Heart left ventricle (tissue), 16 donors: Measurements from ENCODE around the gene TNFRSF1B. TPM values are rescaled to one million over a fixed set of nuclear protein-coding genes. Genes with fewer than 3 reads are reported as not detected.

ENCODE experiments used
- ATAC-seq, 4 donors: fragments of 200-7000 bp; cut with Tn5 transposase; one replicate each; pipeline ENCODE4 v1.9.1; 2020 to 2022; ENCODE audit warnings: moderate library complexity in 4 of 4, mild to moderate bottlenecking in 3 of 4, moderate number of reproducible peaks in 1 of 4
- DNase-seq, 5 donors: peaks; one replicate each; pipeline ENCODE4 v3.0.0-alpha.2; 2020
- H3K27ac ChIP-seq, 12 donors: fragments of 200-600 bp; sonication (generic) in 4 of 12; one replicate each; pipeline versions ENCODE4 v1.5.0 to v1.8.0; 2016 to 2022; ENCODE audit warnings: mild to moderate bottlenecking in 2 of 12
- H3K27me3 ChIP-seq, 9 donors: fragments of 200-600 bp; sonication (generic) in 2 of 9; one replicate each; pipeline versions ENCODE4 v1.5.1 to v1.8.0; 2016 to 2022; ENCODE audit warnings: mild to moderate bottlenecking in 3 of 9
- H3K36me3 ChIP-seq, 9 donors: fragments of 200-600 bp; sonication (generic) in 2 of 9; one replicate each; pipeline versions ENCODE4 v1.5.0 to v1.8.0; 2018 to 2022; ENCODE audit warnings: mild to moderate bottlenecking in 2 of 9
- H3K4me1 ChIP-seq, 12 donors: fragments of 200-600 bp; sonication (generic) in 4 of 12; one replicate each; pipeline versions ENCODE4 v1.5.0 to v1.8.0; 2016 to 2022; ENCODE audit warnings: mild to moderate bottlenecking in 3 of 12
- H3K4me3 ChIP-seq, 12 donors: fragments of 200-600 bp; sonication (generic) in 4 of 12; one replicate each; pipeline versions ENCODE4 v1.5.0 to v1.8.0; 2017 to 2022; ENCODE audit warnings: mild to moderate bottlenecking in 9 of 12, moderate library complexity in 4 of 12
- H3K9me3 ChIP-seq, 12 donors: fragments of 200-600 bp; sonication (generic) in 4 of 12; one replicate each; pipeline versions ENCODE4 v1.5.0 to v1.8.0; 2016 to 2022; ENCODE audit warnings: mild to moderate bottlenecking in 1 of 12
- CTCF ChIP-seq, 12 donors: fragments of 200-600 bp; sonication (generic) in 4 of 12; IDR thresholded peaks; one replicate each; pipeline versions ENCODE4 v1.5.0 to v1.8.0; 2018 to 2022; ENCODE audit warnings: antibody characterized with exemption in 12 of 12, mild to moderate bottlenecking in 5 of 12
- POLR2A ChIP-seq, 2 donors: fragments of 450-650 bp; IDR thresholded peaks; one replicate each; pipeline ENCODE4 v1.6.1; 2017; ENCODE audit warnings: antibody characterized with exemption in 2 of 2, mild to moderate bottlenecking in 2 of 2, moderate library complexity in 2 of 2
- WGBS, 4 donors: extraction: QIAGEN DNeasy Blood & Tissue Kit in 2 of 4; methylation state at CpG; one replicate each; pipeline versions ENCODE4 v1.1.5 to v1.1.7; 2013 to 2018; 5-methylcytosine and 5-hydroxymethylcytosine counted together
- intact Hi-C, 10 donors: fragments of 100-400 bp; cut with DNase I; formaldehyde crosslinking; loops; one replicate each; pipeline versions ENCODE4 v1.11.1 to v1.14.2; 2022
- polyA plus RNA-seq, 2 donors: library from polyadenylated mRNA; stranded (reverse); fragments of 200-250 nt; gene quantifications; one replicate each; pipeline ENCODE4 v1.2.3, GENCODE V29; 2013
- total RNA-seq, 9 donors: library from RNA; depleted of rRNA in 2 of 9; stranded (reverse); fragments of >200 nt in 2 of 9; fragmentation: NEBNext Ultra II Directional in 3 of 9; extraction: Animal tissue kit (Norgen Biotek cat#: 25700) in 3 of 9; gene quantifications; one replicate each; pipeline versions ENCODE4 v1.1.0 to v1.2.4, GENCODE V29; 2016 to 2023
- donor health status: ischemic (EF 13 %, LVEDD 7.1; RV severe dilation, severe dysfunction).
- donor health status: healthy with polysubstance abuse.
- donor health status: DM: no; HTN: yes; CAD: no.
- donor health status: DM: no; HTN: no; CAD: no.
- donor health status: ischemic (EF 25% LVEDD 6.9; RV normal size, moderate dysfunction).
- donor health status: ischemic (EF 25% LVEDD 5.7; RV mildly dilated, moderate dysfunction).
- donor health status: healthy.
- donor health status: DM: yes; HTN: yes; CAD: no.
- donor health status: ischemic (EF 35%, LVEDD 5.7; RV mildly dilated, moderate dysfunction).
- donor health status: nonischemic (EF 11% LVEDD 7.7; RV severe dilation, severe dysfunction).
- donor health status: DM: yes; HTN: yes; CAD: no.
- donor health status: PGD.
- donor health status: ischemic (EF 29% LVEDD 5.4; RV normal size, mild dysfunction).
- donor health status: nonischemic (EF 23%, LVEDD 6.1; RV moderate dilation, normal function).

The TNFRSF1B gene
- total and polyA plus RNA-seq, 11 donors, result 8.6 to 71.0 (median 14.9) TPM

- no peak overlapping the region for H3K4me3 ChIP-seq
- peaks cover 0 to 8% (median 2%) of the 10 kb centered on the region in 12 donors for H3K9me3 ChIP-seq
- H3K4me1 ChIP-seq, result peaks cover 0 to 77% (median 35%) of the 10 kb centered on the region in 12 donors
- H3K27ac ChIP-seq, result peak overlapping the region in 2 of 12 donors; percentile 10 to 97
- WGBS, 4 donors, result 97 to 100% (median 99%) methylated on average over 2 of the region's 2 CpGs
- ATAC-seq (no peak), DNase-seq (peak in 1 of 5 donors; percentile 5)
- no peaks in the 10 kb centered on the region for H3K27me3 ChIP-seq
- intact Hi-C loops, result no loop called here
- H3K36me3 ChIP-seq, result no peaks in the 10 kb centered on the region
- TF ChIP-seq CTCF (IDR thresholded peaks at IDR 0.05) (no peak), POLR2A (IDR thresholded peaks at IDR 0.05) (no peak)
Observed at GRCh38 chr1:12151465-12151864, 15.3 kb upstream of the TNFRSF1B start.

GRCh38 chr1:12152113-12152891, 14.5 kb upstream of the TNFRSF1B start:
- H3K4me3 ChIP-seq, result no peak overlapping the region
- no peaks in the 10 kb centered on the region for H3K36me3 ChIP-seq
- no peak for TF ChIP-seq POLR2A (IDR thresholded peaks at IDR 0.05)
- TF ChIP-seq CTCF (IDR thresholded peaks at IDR 0.05), result no peak
- peaks cover 0 to 8% (median 2%) of the 10 kb centered on the region in 12 donors for H3K9me3 ChIP-seq
- peaks cover 0 to 76% (median 30%) of the 10 kb centered on the region in 12 donors for H3K4me1 ChIP-seq
- peak overlapping the region in 7 of 12 donors; percentile 47 to 97 (median 63) for H3K27ac ChIP-seq
- intact Hi-C loops, result no loop called here
- DNase-seq (peak in 1 of 5 donors; percentile 16), ATAC-seq (no peak)
- H3K27me3 ChIP-seq, result no peaks in the 10 kb centered on the region
- 88 to 95% (median 90%) methylated on average over 7 of the region's 7 CpGs for WGBS, 4 donors

GRCh38 chr1:12153181-12153785, 13.5 kb upstream of the TNFRSF1B start:
- intact Hi-C loops, result no loop called here
- peak overlapping the region in 10 of 12 donors; percentile 18 to 97 (median 58) for H3K27ac ChIP-seq
- H3K4me1 ChIP-seq, result peaks cover 0 to 76% (median 21%) of the 10 kb centered on the region in 12 donors
- no peaks in the 10 kb centered on the region for H3K27me3 ChIP-seq
- no peak overlapping the region for H3K4me3 ChIP-seq
- peaks cover 0 to 8% (median 2%) of the 10 kb centered on the region in 12 donors for H3K9me3 ChIP-seq
- H3K36me3 ChIP-seq, result no peaks in the 10 kb centered on the region
- TF ChIP-seq POLR2A (IDR thresholded peaks at IDR 0.05), result no peak
- TF ChIP-seq CTCF (IDR thresholded peaks at IDR 0.05), result no peak
- 50 to 68% (median 58%) methylated on average over 13 of the region's 13 CpGs for WGBS, 4 donors
- ATAC-seq (peak; percentile 79 to 94 (median 86)), DNase-seq (peak; percentile 65 to 79 (median 76))

GRCh38 chr1:12155328-12155727, 11.5 kb upstream of the TNFRSF1B start:
- intact Hi-C loops, result no loop called here
- no peaks in the 10 kb centered on the region for H3K36me3 ChIP-seq
- TF ChIP-seq POLR2A (IDR thresholded peaks at IDR 0.05), result no peak
- TF ChIP-seq CTCF (IDR thresholded peaks at IDR 0.05), result no peak
- H3K27ac ChIP-seq, result no peak overlapping the region
- DNase-seq (peak in 1 of 5 donors; percentile 1), ATAC-seq (no peak)
- no peaks in the 10 kb centered on the region for H3K27me3 ChIP-seq
- H3K9me3 ChIP-seq, result no peaks in the 10 kb centered on the region
- no peak overlapping the region for H3K4me3 ChIP-seq
- H3K4me1 ChIP-seq, result peaks cover 0 to 76% (median 10%) of the 10 kb centered on the region in 12 donors
- WGBS, 4 donors, result 96 to 100% (median 99%) methylated on average over 2 of the region's 2 CpGs
